Breast epithelium (tissue), 4 donors: ENCODE data around the gene KRTAP1-1. TPM values are rescaled to one million over a fixed set of nuclear protein-coding genes. Genes with fewer than 3 reads are reported as not detected.
"Not testable (repeated sequence)": the region's sequence is repeated elsewhere in the genome, so short reads cannot be mapped to it uniquely, and the experiment has no call there.

Experiments
- DNase-seq, 2 donors: peaks; one replicate each; pipeline ENCODE4 v3.0.0-alpha.2; 2019; ENCODE audit warnings: low spot score in 2 of 2
- H3K27ac ChIP-seq, 2 donors: fragments of 200-600 bp; sonication (generic) in 1 of 2; one replicate each; pipeline ENCODE4 v1.5.1; 2016 to 2019; ENCODE audit warnings: mild to moderate bottlenecking in 1 of 2
- H3K27me3 ChIP-seq, 2 donors: fragments of 200-600 bp; sonication (generic) in 1 of 2; one replicate each; pipeline versions ENCODE4 v1.5.1 to v1.6.0; 2017 to 2019; ENCODE audit warnings: control low read depth in 1 of 2, mild to moderate bottlenecking in 1 of 2
- H3K36me3 ChIP-seq: fragments of 200-600 bp; one replicate; pipeline ENCODE4 v1.5.1; 2019
- H3K4me1 ChIP-seq, 2 donors: fragments of 200-600 bp; sonication (generic); one replicate each; pipeline ENCODE4 v1.5.1; 2016 to 2019; ENCODE audit warnings: control low read depth in 1 of 2
- H3K4me3 ChIP-seq, 3 donors: fragments of 200-600 bp; sonication (generic); 1 replicate in 2 of 3; 2 replicates in 1 of 3; pipeline ENCODE4 v1.5.1; 2016 to 2019; ENCODE audit warnings: mild to moderate bottlenecking in 3 of 3, moderate library complexity in 2 of 3
- H3K9me3 ChIP-seq, 2 donors: fragments of 200-600 bp; sonication (generic) in 1 of 2; one replicate each; pipeline ENCODE4 v1.5.1; 2016 to 2019; ENCODE audit warnings: control low read depth in 1 of 2
- CTCF ChIP-seq, 3 donors: fragments of 450-650 bp; IDR thresholded peaks; one replicate each; pipeline ENCODE4 v1.5.1; 2016 to 2017; ENCODE audit warnings: antibody characterized with exemption in 3 of 3, mild to moderate bottlenecking in 3 of 3, moderate library complexity in 3 of 3
- POLR2A ChIP-seq: fragments of 450-650 bp; IDR thresholded peaks from one replicate; pipeline ENCODE4 v1.6.1; 2016; ENCODE audit warnings: antibody characterized with exemption, mild to moderate bottlenecking, moderate library complexity
- POLR2AphosphoS5 ChIP-seq, 3 donors: sonication (generic); formaldehyde crosslinking; IDR thresholded peaks; one replicate each; pipeline ENCODE4 v1.6.1; 2017; ENCODE audit warnings: antibody characterized with exemption in 3 of 3
- intact Hi-C: fragments of 100-400 bp; cut with DNase I; formaldehyde crosslinking; loops from one replicate; pipeline ENCODE4 v1.15.1; 2023; ENCODE audit warnings: low total_unique reads
- total RNA-seq, 3 donors: library from RNA; depleted of rRNA; stranded (reverse); fragments of >200 nt; gene quantifications; one replicate each; pipeline ENCODE4 v1.1.0, GENCODE V29; 2016

KRTAP1-1 gene
- total RNA-seq, 3 donors from 2014 or later, result not detected

GRCh38 chr17:41004397-41004796, 36.9 kb downstream of the KRTAP1-1 start:
- H3K36me3 ChIP-seq, result no peaks in the 10 kb centered on the region
- no peak for TF ChIP-seq CTCF (IDR thresholded peaks at IDR 0.05)
- no peak for TF ChIP-seq POLR2A
- TF ChIP-seq POLR2AphosphoS5 (IDR thresholded peaks at IDR 0.05), result no peak
- intact Hi-C loops, result no loop called here
- no peaks in the 10 kb centered on the region for H3K4me1 ChIP-seq
- H3K4me3 ChIP-seq, result no peak overlapping the region
- H3K9me3 ChIP-seq, result no peaks in the 10 kb centered on the region
- H3K27ac ChIP-seq, result no peak overlapping the region
- DNase-seq, result no peak
- no peaks in the 10 kb centered on the region for H3K27me3 ChIP-seq

DNA sequence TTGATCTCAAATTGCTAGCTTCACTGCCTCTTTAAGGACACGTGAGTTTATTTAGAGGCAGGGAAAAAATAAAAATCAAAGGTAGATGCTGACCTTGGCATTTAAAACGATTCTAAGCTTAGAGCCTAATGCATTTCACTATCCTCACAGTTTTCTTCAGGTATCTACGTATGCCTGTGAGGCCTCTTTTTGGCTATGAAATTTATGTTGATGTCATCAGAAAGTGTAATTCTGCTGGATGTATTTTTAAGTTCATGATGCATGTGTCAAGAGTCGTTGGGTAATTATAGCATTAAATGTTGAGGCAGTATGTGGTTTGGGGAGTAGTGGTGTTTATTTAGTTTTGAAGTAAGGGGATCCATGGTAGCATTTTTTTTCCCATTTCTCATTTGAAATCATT, 37.3 kb downstream of the KRTAP1-1 start:
- DNase-seq, result no peak
- TF ChIP-seq POLR2A, result no peak
- TF ChIP-seq CTCF (IDR thresholded peaks at IDR 0.05), result no peak
- no peak for TF ChIP-seq POLR2AphosphoS5 (IDR thresholded peaks at IDR 0.05)
- Histone ChIP-seq H3K4me3 (no peak overlapping the region), H3K27ac (no peak overlapping the region), H3K4me1 (no peaks in the 10 kb centered on the region), H3K9me3 (no peaks in the 10 kb centered on the region), H3K36me3 (no peaks in the 10 kb centered on the region), H3K27me3 (no peaks in the 10 kb centered on the region)
- intact Hi-C loops, result no loop called here

GRCh38 chr17:41002814-41003213, 38.4 kb downstream of the KRTAP1-1 start:
- Histone ChIP-seq H3K27me3 (no peaks in the 10 kb centered on the region), H3K4me3 (no peak overlapping the region), H3K36me3 (no peaks in the 10 kb centered on the region), H3K9me3 (no peaks in the 10 kb centered on the region), H3K27ac (no peak overlapping the region), H3K4me1 (no peaks in the 10 kb centered on the region)
- TF ChIP-seq CTCF (IDR thresholded peaks at IDR 0.05) (no peak), POLR2AphosphoS5 (IDR thresholded peaks at IDR 0.05) (no peak), POLR2A (no peak)
- intact Hi-C loops, result no loop called here
- no peak for DNase-seq

DNA sequence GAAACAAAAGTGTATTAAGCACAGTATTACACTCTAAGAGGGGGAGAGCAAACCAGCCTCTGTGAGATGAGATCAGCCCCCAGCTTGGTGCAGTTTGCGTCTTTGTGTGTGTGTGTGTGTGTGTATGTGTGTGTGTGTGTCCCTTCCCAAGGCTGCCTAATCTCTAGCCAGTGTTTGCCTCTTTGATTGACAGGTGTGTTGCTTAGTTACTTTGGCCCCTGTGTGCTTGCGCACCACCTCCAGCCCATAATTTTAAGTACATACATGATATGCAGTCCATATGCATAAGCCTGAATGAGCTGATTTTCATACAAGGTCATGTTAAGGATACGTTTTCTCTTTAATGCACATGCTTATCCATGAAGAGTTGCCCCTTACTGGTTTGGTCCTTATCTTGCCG, 39.5 kb downstream of the KRTAP1-1 start:
- Histone ChIP-seq H3K27me3 (no peaks in the 10 kb centered on the region), H3K27ac (no peak overlapping the region), H3K4me3 (no peak overlapping the region), H3K9me3 (no peaks in the 10 kb centered on the region), H3K36me3 (no peaks in the 10 kb centered on the region), H3K4me1 (no peaks in the 10 kb centered on the region)
- no peak for TF ChIP-seq POLR2AphosphoS5 (IDR thresholded peaks at IDR 0.05)
- TF ChIP-seq POLR2A, result no peak
- TF ChIP-seq CTCF (IDR thresholded peaks at IDR 0.05), result no peak
- intact Hi-C loops, result no loop called here
- DNase-seq, result no peak

GRCh38 chr17:40999563-40999962, 41.7 kb downstream of the KRTAP1-1 start, which contains the start of gene KRTAP3-2:
TSS of gene KRTAP3-2 (minus strand) at chr17:40999906. CDS start at chr17:40999853, 53 bp downstream.
- intact Hi-C loops, result loop anchor here (5.0 kb wide), 1 partner anchor 632 kb away; no protein-coding TSS in a partner anchor
- not testable (repeated sequence) for H3K27ac ChIP-seq, H3K27me3 ChIP-seq, H3K9me3 ChIP-seq, DNase-seq, H3K4me1 ChIP-seq, H3K4me3 ChIP-seq, H3K36me3 ChIP-seq

- Histone ChIP-seq H3K4me3 (no peak overlapping the region), H3K27me3 (no peaks in the 10 kb centered on the region), H3K4me1 (no peaks in the 10 kb centered on the region), H3K36me3 (no peaks in the 10 kb centered on the region), H3K27ac (no peak overlapping the region), H3K9me3 (no peaks in the 10 kb centered on the region)
- DNase-seq, result no peak
- intact Hi-C loops, result loop anchor here (5.0 kb wide), 1 partner anchor 630 kb away; no protein-coding TSS in a partner anchor
- TF ChIP-seq CTCF (IDR thresholded peaks at IDR 0.05) (no peak), POLR2AphosphoS5 (IDR thresholded peaks at IDR 0.05) (no peak), POLR2A (no peak)
Observed at GRCh38 chr17:40997361-40997760, 43.9 kb downstream of the KRTAP1-1 start.
